HepG2 (cell line): ENCODE measurements around the gene SLC13A5. TPM values are rescaled to one million over a fixed set of nuclear protein-coding genes. Genes with fewer than 3 reads are reported as not detected.

Source experiments
- KDM5B ChIP-seq: sonication (generic); formaldehyde crosslinking; IDR thresholded peaks from 2 replicates; pipeline ENCODE4 v1.4.0; 2020; ENCODE audit warnings: missing genetic modification reagents, mild to moderate bottlenecking, borderline replicate concordance
- LRRFIP1 ChIP-seq: sonication (generic); formaldehyde crosslinking; conservative IDR thresholded peaks from 2 replicates; pipeline ENCODE4 v1.4.0; 2020; ENCODE audit warnings: missing genetic modification reagents
- SOX13 ChIP-seq, 3 experiments: fragments of 450-650 bp in 1 of 3; sonication (generic) in 1 of 3; formaldehyde crosslinking in 1 of 3; IDR thresholded peaks in 2 of 3; conservative IDR thresholded peaks in 1 of 3; 2 replicates each; pipeline versions ENCODE4 v1.5.0 to v1.6.1; 2016 to 2020; ENCODE audit warnings: antibody characterized with exemption in 1 of 3, mild to moderate bottlenecking in 1 of 3, missing compliant biosample characterization in 1 of 3, missing genetic modification reagents in 1 of 3, moderate library complexity in 1 of 3
- ZBTB33 ChIP-seq: sonication (generic); formaldehyde crosslinking; IDR thresholded peaks from 2 replicates; pipeline ENCODE4 v1.4.0; 2020; ENCODE audit warnings: missing genetic modification reagents
- ZNF260 ChIP-seq: sonication (generic); formaldehyde crosslinking; IDR thresholded peaks from 2 replicates; pipeline ENCODE4 v1.4.0; 2020; ENCODE audit warnings: missing genetic modification reagents, low read depth, mild to moderate bottlenecking, borderline replicate concordance
- ZNF276 ChIP-seq: sonication (generic); formaldehyde crosslinking; IDR thresholded peaks from 2 replicates; pipeline ENCODE4 v1.4.0; 2020; ENCODE audit warnings: mild to moderate bottlenecking, low read depth, missing genetic modification reagents
- ZXDC ChIP-seq: sonication (generic); formaldehyde crosslinking; IDR thresholded peaks from 2 replicates; pipeline ENCODE4 v1.5.0; 2020; ENCODE audit warnings: mild to moderate bottlenecking, missing genetic modification reagents
- polyA plus RNA-seq, 8 experiments: library from polyadenylated mRNA; depleted of rRNA in 3 of 8; stranded (reverse) in 7 of 8; unstranded in 1 of 8; fragments of >200 nt; fragmentation: Illumina TruSeq in 4 of 8; extraction: Trizol in 4 of 8; gene quantifications; 2 replicates each; pipeline versions ENCODE4 v1.2.1 to v1.2.3, GENCODE V29; 2011 to 2016; ENCODE audit warnings: low read depth in 4 of 8, missing spikeins in 1 of 8, mixed read lengths in 1 of 8; ENCODE audit not compliant: insufficient read depth in 1 of 8
- total RNA-seq, 5 experiments: library from RNA; depleted of rRNA; stranded (reverse); fragments of >200 nt; fragmentation: Illumina TruSeq; extraction: Trizol; gene quantifications; 2 replicates each; pipeline ENCODE4 v1.2.3, GENCODE V29; 2016; ENCODE audit warnings: low read depth in 1 of 5
- TF ChIP-seq, protein P1 (sequence below): fragments of 450-650 bp; IDR thresholded peaks from 2 replicates; pipeline ENCODE4 v1.6.1; 2016
- TF ChIP-seq, protein P2 (sequence below): sonication (generic); formaldehyde crosslinking; IDR thresholded peaks from 2 replicates; pipeline ENCODE4 v1.5.0; 2020; ENCODE audit warnings: mild to moderate bottlenecking, missing genetic modification reagents
- TF ChIP-seq, protein P3 (sequence below): sonication (generic); formaldehyde crosslinking; IDR thresholded peaks from 2 replicates; pipeline ENCODE4 v1.5.0; 2020; ENCODE audit warnings: missing genetic modification reagents

SLC13A5 gene
- total and polyA plus RNA-seq, 2 of the 13 experiments (the other 11 are each of a cell fraction or from before 2014, with no cell fraction given): 42.8 to 310 TPM

GRCh38 chr17:6683081-6683684, 30.0 kb downstream of the SLC13A5 start (continued):
- TF ChIP-seq LRRFIP1 (CRISPR knock-in tag) (no peak), ZNF260 (CRISPR knock-in tag) (no peak), ZNF276 (CRISPR knock-in tag) (no peak), ZXDC (CRISPR knock-in tag) (no peak), KDM5B (CRISPR knock-in tag) (0 out of 2 replicates have a peak, but pooled peaks have one; percentile 18), SOX13 (IDR thresholded peaks at IDR 0.05) (no peak; the same call in 1 of the 2 replicates), SOX13 (CRISPR knock-in tag; conservative IDR thresholded peaks at IDR 0.05 in 1 of 2, IDR thresholded peaks at IDR 0.05 in 1 of 2) (peak in 1 of 2 experiments; percentile 65; a peak in 2 of 4 replicates), ZBTB33 (CRISPR knock-in tag) (no peak)
- TF ChIP-seq, protein P1, sequence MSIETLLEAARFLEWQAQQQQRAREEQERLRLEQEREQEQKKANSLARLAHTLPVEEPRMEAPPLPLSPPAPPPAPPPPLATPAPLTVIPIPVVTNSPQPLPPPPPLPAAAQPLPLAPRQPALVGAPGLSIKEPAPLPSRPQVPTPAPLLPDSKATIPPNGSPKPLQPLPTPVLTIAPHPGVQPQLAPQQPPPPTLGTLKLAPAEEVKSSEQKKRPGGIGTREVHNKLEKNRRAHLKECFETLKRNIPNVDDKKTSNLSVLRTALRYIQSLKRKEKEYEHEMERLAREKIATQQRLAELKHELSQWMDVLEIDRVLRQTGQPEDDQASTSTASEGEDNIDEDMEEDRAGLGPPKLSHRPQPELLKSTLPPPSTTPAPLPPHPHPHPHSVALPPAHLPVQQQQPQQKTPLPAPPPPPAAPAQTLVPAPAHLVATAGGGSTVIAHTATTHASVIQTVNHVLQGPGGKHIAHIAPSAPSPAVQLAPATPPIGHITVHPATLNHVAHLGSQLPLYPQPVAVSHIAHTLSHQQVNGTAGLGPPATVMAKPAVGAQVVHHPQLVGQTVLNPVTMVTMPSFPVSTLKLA: no peak
- TF ChIP-seq, protein P2, sequence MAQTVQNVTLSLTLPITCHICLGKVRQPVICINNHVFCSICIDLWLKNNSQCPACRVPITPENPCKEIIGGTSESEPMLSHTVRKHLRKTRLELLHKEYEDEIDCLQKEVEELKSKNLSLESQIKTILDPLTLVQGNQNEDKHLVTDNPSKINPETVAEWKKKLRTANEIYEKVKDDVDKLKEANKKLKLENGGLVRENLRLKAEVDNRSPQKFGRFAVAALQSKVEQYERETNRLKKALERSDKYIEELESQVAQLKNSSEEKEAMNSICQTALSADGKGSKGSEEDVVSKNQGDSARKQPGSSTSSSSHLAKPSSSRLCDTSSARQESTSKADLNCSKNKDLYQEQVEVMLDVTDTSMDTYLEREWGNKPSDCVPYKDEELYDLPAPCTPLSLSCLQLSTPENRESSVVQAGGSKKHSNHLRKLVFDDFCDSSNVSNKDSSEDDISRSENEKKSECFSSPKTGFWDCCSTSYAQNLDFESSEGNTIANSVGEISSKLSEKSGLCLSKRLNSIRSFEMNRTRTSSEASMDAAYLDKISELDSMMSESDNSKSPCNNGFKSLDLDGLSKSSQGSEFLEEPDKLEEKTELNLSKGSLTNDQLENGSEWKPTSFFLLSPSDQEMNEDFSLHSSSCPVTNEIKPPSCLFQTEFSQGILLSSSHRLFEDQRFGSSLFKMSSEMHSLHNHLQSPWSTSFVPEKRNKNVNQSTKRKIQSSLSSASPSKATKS (CRISPR knock-in tag): no peak
- TF ChIP-seq, protein P3, sequence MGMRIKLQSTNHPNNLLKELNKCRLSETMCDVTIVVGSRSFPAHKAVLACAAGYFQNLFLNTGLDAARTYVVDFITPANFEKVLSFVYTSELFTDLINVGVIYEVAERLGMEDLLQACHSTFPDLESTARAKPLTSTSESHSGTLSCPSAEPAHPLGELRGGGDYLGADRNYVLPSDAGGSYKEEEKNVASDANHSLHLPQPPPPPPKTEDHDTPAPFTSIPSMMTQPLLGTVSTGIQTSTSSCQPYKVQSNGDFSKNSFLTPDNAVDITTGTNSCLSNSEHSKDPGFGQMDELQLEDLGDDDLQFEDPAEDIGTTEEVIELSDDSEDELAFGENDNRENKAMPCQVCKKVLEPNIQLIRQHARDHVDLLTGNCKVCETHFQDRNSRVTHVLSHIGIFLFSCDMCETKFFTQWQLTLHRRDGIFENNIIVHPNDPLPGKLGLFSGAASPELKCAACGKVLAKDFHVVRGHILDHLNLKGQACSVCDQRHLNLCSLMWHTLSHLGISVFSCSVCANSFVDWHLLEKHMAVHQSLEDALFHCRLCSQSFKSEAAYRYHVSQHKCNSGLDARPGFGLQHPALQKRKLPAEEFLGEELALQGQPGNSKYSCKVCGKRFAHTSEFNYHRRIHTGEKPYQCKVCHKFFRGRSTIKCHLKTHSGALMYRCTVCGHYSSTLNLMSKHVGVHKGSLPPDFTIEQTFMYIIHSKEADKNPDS (CRISPR knock-in tag): no peak
